SK-N-SH (cell line): ENCODE results near the gene FNDC3B. TPM values are rescaled to one million over a fixed set of nuclear protein-coding genes. Genes with fewer than 3 reads are reported as not detected.

ENCODE experiments used
- CTCF ChIA-PET: fragments of 300-600, 350-600 bp; formaldehyde crosslinking; extraction: SDS; loops from one replicate; lab custom pipeline; 2021; lab: Yijun Ruan, JAX
- POLR2A ChIA-PET: fragments of 350-600 bp; sonication (Branson Sonifier 250); formaldehyde crosslinking; extraction: SDS; loops from one replicate; lab custom pipeline; 2020; ENCODE audit warnings: antibody characterized with exemption, inconsistent platforms; lab: Yijun Ruan, JAX
- DNase-seq: peaks from one replicate; pipeline ENCODE4 v3.0.0; 2012
- H2AFZ ChIP-seq: fragments of 200-600 bp; sonication (generic); 2 replicates; pipeline ENCODE4 v1.8.1; 2016; ENCODE audit warnings: antibody characterized with exemption, mild to moderate bottlenecking, low read depth
- H3F3A ChIP-seq: fragments of 200-600 bp; sonication (generic); replicated peaks from 2 replicates; pipeline ENCODE3; 2016; ENCODE audit warnings: antibody characterized with exemption, mild to moderate bottlenecking; ENCODE audit not compliant: insufficient read depth
- H3K27ac ChIP-seq, 2 experiments: fragments of 200-500 bp in 1 of 2; fragments of 200-600 bp in 1 of 2; sonication (Bioruptor generic) in 1 of 2; sonication (generic), shearing (Covaris generic) in 1 of 2; 2 replicates each; pipeline versions ENCODE4 v1.5.1 to v1.6.1; 2014 to 2016; ENCODE audit warnings: low read depth in 2 of 2, inconsistent platforms in 1 of 2, low read length in 1 of 2, mild to moderate bottlenecking in 1 of 2, mixed read lengths in 1 of 2
- H3K27me3 ChIP-seq: fragments of 200-600 bp; sonication (generic), shearing (Covaris generic); 2 replicates; pipeline ENCODE4 v1.6.1; 2016; ENCODE audit warnings: mixed run types; ENCODE audit not compliant: insufficient read depth
- H3K36me3 ChIP-seq, 2 experiments: fragments of 200-500 bp in 1 of 2; fragments of 200-600 bp in 1 of 2; sonication (Bioruptor generic) in 1 of 2; sonication (generic) in 1 of 2; replicated peaks in 1 of 2; 2 replicates each; pipeline versions ENCODE3 to v1.5.1; 2014 to 2016; ENCODE audit warnings: low read length in 1 of 2, mild to moderate bottlenecking in 1 of 2; ENCODE audit not compliant: insufficient read depth in 2 of 2, control insufficient read depth in 1 of 2
- H3K4me1 ChIP-seq, 2 experiments: fragments of 200-500 bp in 1 of 2; fragments of 200-600 bp in 1 of 2; sonication (Bioruptor generic) in 1 of 2; sonication (generic), shearing (Covaris generic) in 1 of 2; 2 replicates each; pipeline versions ENCODE4 v1.5.1 to v1.6.1; 2014 to 2016; ENCODE audit warnings: low read depth in 1 of 2, low read length in 1 of 2, mixed run types in 1 of 2; ENCODE audit not compliant: insufficient read depth in 2 of 2, control insufficient read depth in 1 of 2
- H3K4me2 ChIP-seq: fragments of 200-600 bp; sonication (generic), shearing (Covaris generic); 2 replicates; pipeline ENCODE4 v1.6.1; 2017; ENCODE audit warnings: mixed run types
- H3K4me3 ChIP-seq, 2 experiments: fragments of 200-500 bp in 1 of 2; fragments of 200-600 bp in 1 of 2; sonication (Bioruptor generic) in 1 of 2; sonication (generic), shearing (Covaris generic) in 1 of 2; 2 replicates each; pipeline versions ENCODE4 v1.5.1 to v1.8.1; 2014 to 2016; ENCODE audit warnings: low read depth in 2 of 2, inconsistent platforms in 1 of 2, low read length in 1 of 2, mild to moderate bottlenecking in 1 of 2, mixed read lengths in 1 of 2, moderate library complexity in 1 of 2
- H3K79me2 ChIP-seq: fragments of 200-600 bp; sonication (generic); 2 replicates; pipeline ENCODE4 v1.8.1; 2017; ENCODE audit warnings: mild to moderate bottlenecking; ENCODE audit not compliant: insufficient read depth
- H3K9ac ChIP-seq: fragments of 200-600 bp; sonication (generic); 2 replicates; pipeline ENCODE4 v1.6.1; 2017; ENCODE audit warnings: mixed run types
- H3K9me2 ChIP-seq: fragments of 200-600 bp; sonication (generic); 2 replicates; pipeline ENCODE4 v1.6.1; 2017; ENCODE audit warnings: mixed run types
- H3K9me3 ChIP-seq: fragments of 200-600 bp; sonication (generic); 2 replicates; pipeline ENCODE4 v1.6.1; 2017; ENCODE audit warnings: mixed run types, mild to moderate bottlenecking, moderate library complexity
- H4K20me1 ChIP-seq: fragments of 200-600 bp; sonication (generic); 2 replicates; pipeline ENCODE4 v1.6.1; 2017; ENCODE audit warnings: mild to moderate bottlenecking, mixed run types; ENCODE audit not compliant: insufficient read depth
- CHD2 ChIP-seq: fragments of 150-350 bp; IDR thresholded peaks from 2 replicates; pipeline ENCODE4 v1.6.1; 2018; ENCODE audit warnings: low read length; ENCODE audit not compliant: partially characterized antibody
- CTCF ChIP-seq: fragments of 200-600 bp; sonication (generic); IDR thresholded peaks from 2 replicates; pipeline ENCODE4 v1.6.1; 2017; ENCODE audit warnings: antibody characterized with exemption, mild to moderate bottlenecking, moderate library complexity
- ELF1 ChIP-seq: IDR thresholded peaks from 2 replicates; pipeline ENCODE4 v1.4.0; 2012
- EP300 ChIP-seq, 2 experiments: IDR thresholded peaks; 2 replicates each; pipeline versions ENCODE4 v1.4.0 to v1.6.1; 2012; ENCODE audit warnings: borderline replicate concordance in 1 of 2, low read depth in 1 of 2, low read length in 1 of 2
- EZH2phosphoT487 ChIP-seq: fragments of 200-600 bp; sonication (generic); IDR thresholded peaks from 2 replicates; pipeline ENCODE4 v1.6.1; 2017; ENCODE audit warnings: low read depth, mixed run types, mild to moderate bottlenecking, antibody characterized with exemption, moderate library complexity, borderline replicate concordance
- FOSL2 ChIP-seq: IDR thresholded peaks from 2 replicates; pipeline ENCODE4 v1.4.0; 2012; ENCODE audit warnings: low read depth, mild to moderate bottlenecking, moderate library complexity, borderline replicate concordance
- FOXJ3 ChIP-seq: sonication (generic); formaldehyde crosslinking; IDR thresholded peaks from 2 replicates; pipeline ENCODE4 v1.5.1; 2020; ENCODE audit warnings: mild to moderate bottlenecking, missing genetic modification reagents
- FOXM1 ChIP-seq: IDR thresholded peaks from 2 replicates; pipeline ENCODE4 v1.4.0; 2012; ENCODE audit warnings: low read depth, mild to moderate bottlenecking
- GATA2 ChIP-seq: sonication (generic); formaldehyde crosslinking; IDR thresholded peaks from 2 replicates; pipeline ENCODE4 v1.5.0; 2020; ENCODE audit warnings: mild to moderate bottlenecking, missing genetic modification reagents
- MAX ChIP-seq: IDR thresholded peaks from 2 replicates; pipeline ENCODE4 v1.4.0; 2012; ENCODE audit warnings: low read depth
- MXI1 ChIP-seq: IDR thresholded peaks from 2 replicates; pipeline ENCODE4 v1.6.1; 2012; ENCODE audit warnings: mild to moderate bottlenecking, low read depth, low read length, improper control_type of control experiment
- NFIC ChIP-seq: IDR thresholded peaks from 2 replicates; pipeline ENCODE4 v1.4.0; 2012; ENCODE audit warnings: borderline replicate concordance
- RAD21 ChIP-seq: IDR thresholded peaks from 2 replicates; pipeline ENCODE4 v1.6.1; 2012; ENCODE audit warnings: mild to moderate bottlenecking, low read length
- RCOR1 ChIP-seq: fragments of 150-350 bp; IDR thresholded peaks from 2 replicates; pipeline ENCODE4 v1.6.1; 2017; ENCODE audit warnings: antibody characterized with exemption, low read length
- RXRA ChIP-seq: IDR thresholded peaks from 2 replicates; pipeline ENCODE4 v1.4.0; 2012; ENCODE audit warnings: low read depth, mild to moderate bottlenecking, borderline replicate concordance
- SIN3A ChIP-seq: IDR thresholded peaks from 2 replicates; pipeline ENCODE4 v1.6.1; 2012; ENCODE audit warnings: low read depth, mild to moderate bottlenecking, low read length, moderate library complexity, borderline replicate concordance
- TCF12 ChIP-seq: IDR thresholded peaks from 2 replicates; pipeline ENCODE4 v1.4.0; 2012
- USF1 ChIP-seq: IDR thresholded peaks from 2 replicates; pipeline ENCODE4 v1.4.0; 2012; ENCODE audit warnings: low read depth, borderline replicate concordance
- WGBS: methylation state at CpG from one replicate; pipeline ENCODE4 v1.1.6; 2017; ENCODE audit warnings: low lambda C conversion rate; 5-methylcytosine and 5-hydroxymethylcytosine counted together
- polyA plus RNA-seq, 3 experiments: library from polyadenylated mRNA; depleted of rRNA; stranded (reverse); fragments of >200 nt; gene quantifications; 2 replicates each; pipeline ENCODE4 v1.2.3, GENCODE V29; 2012

The FNDC3B gene
- polyA plus RNA-seq, 1 of the 3 experiments (the other 2 are of a cell fraction): 10.4 TPM

GRCh38 chr3:172056416-172056815 is 17.0 kb downstream of the FNDC3B start:
- no peak overlapping the region for H3K4me2 ChIP-seq
- no peaks in the 10 kb centered on the region for H3K9me3 ChIP-seq
- H3K9ac ChIP-seq: no peak overlapping the region
- 84% methylated on average over 3 of the region's 3 CpGs for WGBS
- ChIA-PET POLR2A (no interaction called here), CTCF (interaction anchor here (1.1 kb wide), 1 partner anchor 285 kb away, joined by 5 read pairs; no protein-coding TSS in a partner anchor)
- DNase-seq: no peak
- no peak overlapping the region for H2AFZ ChIP-seq
- no peak overlapping the region for H3K4me3 ChIP-seq
- H3K4me1 ChIP-seq: peaks cover 18 to 32% of the 10 kb centered on the region in 2 experiments; a peak in 3 of 4 replicates
- no peaks in the 10 kb centered on the region for H3K9me2 ChIP-seq
- peak overlapping the region; percentile 9 to 94; a peak in 3 of 4 replicates for H3K27ac ChIP-seq
- H3K36me3 ChIP-seq: peaks cover 20 to 50% of the 10 kb centered on the region in 2 experiments
- H3F3A ChIP-seq: peaks cover 5% of the 10 kb centered on the region
- no peaks in the 10 kb centered on the region for H3K27me3 ChIP-seq
- peaks cover 97% of the 10 kb centered on the region for H4K20me1 ChIP-seq
- TF ChIP-seq TCF12: no peak
- no peak for TF ChIP-seq FOXJ3 (CRISPR knock-in tag)
- TF ChIP-seq CTCF: no peak
- peaks cover 100% of the 10 kb centered on the region for H3K79me2 ChIP-seq

DNA sequence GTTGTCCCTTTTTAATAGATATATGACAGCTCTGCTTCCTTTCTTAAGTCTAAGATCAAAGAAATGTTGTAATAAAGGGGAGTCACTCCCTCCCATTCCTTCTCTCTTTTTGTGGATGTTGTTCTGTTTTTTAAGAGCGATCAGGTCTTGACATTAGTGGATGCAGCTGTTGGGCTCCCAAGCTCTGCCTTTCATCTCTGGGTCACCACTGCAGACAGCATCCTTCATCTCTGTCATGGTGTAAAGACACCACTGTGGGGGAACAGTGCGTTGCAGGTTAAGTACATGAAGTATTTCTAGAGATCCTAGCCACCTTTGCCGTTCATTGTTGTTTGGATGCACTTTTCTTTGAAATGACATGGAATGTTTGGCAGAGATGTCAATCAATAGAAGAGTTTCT is 17.7 kb downstream of the FNDC3B start:
- Histone ChIP-seq H3F3A (peaks cover 8% of the 10 kb centered on the region), H3K9me2 (no peaks in the 10 kb centered on the region), H3K4me1 (peaks cover 18 to 32% of the 10 kb centered on the region in 2 experiments; a peak in 3 of 4 replicates), H3K9ac (no peak overlapping the region), H3K4me3 (no peak overlapping the region), H3K79me2 (peaks cover 100% of the 10 kb centered on the region), H3K27ac (peak overlapping the region in 1 of 2 experiments; percentile 94; a peak in 2 of 4 replicates), H2AFZ (no peak overlapping the region), H3K9me3 (no peaks in the 10 kb centered on the region), H3K4me2 (no peak overlapping the region), H4K20me1 (peaks cover 98% of the 10 kb centered on the region), H3K36me3 (peaks cover 19 to 43% of the 10 kb centered on the region in 2 experiments), H3K27me3 (no peaks in the 10 kb centered on the region)
- 73% methylated on average over 3 of the region's 3 CpGs for WGBS
- TF ChIP-seq MXI1 (no peak), FOSL2 (no peak)
- CTCF ChIA-PET: interaction anchor here (1.1 kb wide), 1 partner anchor 285 kb away, joined by 5 read pairs; no protein-coding TSS in a partner anchor
- peak; percentile 26 for DNase-seq
- POLR2A ChIA-PET: no interaction called here

GRCh38 chr3:172057624-172058327 is 18.4 kb downstream of the FNDC3B start:
- Histone ChIP-seq H4K20me1 (peaks cover 97% of the 10 kb centered on the region), H3K9me2 (no peaks in the 10 kb centered on the region), H3K36me3 (peaks cover 12 to 42% of the 10 kb centered on the region in 2 experiments), H3K4me3 (no peak overlapping the region), H3K4me1 (peaks cover 18 to 32% of the 10 kb centered on the region in 2 experiments; a peak in 3 of 4 replicates), H3K9me3 (no peaks in the 10 kb centered on the region), H3K79me2 (peaks cover 100% of the 10 kb centered on the region), H3F3A (peaks cover 8% of the 10 kb centered on the region), H3K27me3 (no peaks in the 10 kb centered on the region), H2AFZ (no peak overlapping the region), H3K4me2 (no peak overlapping the region), H3K27ac (peak overlapping the region in 1 of 2 experiments; percentile 94; a peak in 2 of 4 replicates), H3K9ac (no peak overlapping the region)
- ChIA-PET POLR2A (no interaction called here), CTCF (interaction anchor here (1.1 kb wide), 1 partner anchor 284 kb away, joined by 5 read pairs; no protein-coding TSS in a partner anchor)
- WGBS: 64% methylated on average over 3 of the region's 3 CpGs
- peak; percentile 57 for DNase-seq
- TF ChIP-seq FOSL2 (no peak), USF1 (no peak), TCF12 (no peak), RCOR1 (0 out of 2 replicates have a peak, but pooled peaks have one; percentile 28), ELF1 (no peak), EP300 (IDR thresholded peaks at IDR 0.05; ENCODE audit: borderline replicate concordance in 1 of 2, low read depth in 1 of 2, low read length in 1 of 2) (peak in 1 of 2 experiments; percentile 65; a peak in 1 of 4 replicates), FOXJ3 (CRISPR knock-in tag) (no peak), RXRA (no peak), FOXM1 (no peak), MXI1 (peak; percentile 42; the same call in 1 of the 2 replicates), EZH2phosphoT487 (no peak), CHD2 (peak; percentile 71), SIN3A (no peak), GATA2 (CRISPR knock-in tag) (no peak), MAX (no peak), RAD21 (peak; percentile 21; the same call in 1 of the 2 replicates), NFIC (no peak)
